ENCODE results near the gene HYAL1. TPM values are rescaled to one million over a fixed set of nuclear protein-coding genes. Genes with fewer than 3 reads are reported as not detected.
A peak's percentile ranks its signal among the peaks of the same experiment; 100 is the strongest.
"Not testable (repeated sequence)": the region's sequence is repeated elsewhere in the genome, so short reads cannot be mapped to it uniquely, and the experiment has no call there.

Gene HYAL1
- total RNA-seq, 1 donor from 2014 or later, result 51.6 TPM

GRCh38 chr3:50321336-50322114 lies 18.2 kb upstream of the HYAL1 start:
- intact Hi-C loops (cut with DNase I), result loop anchor here (5.0 kb wide), 2 partner anchors 84 to 129 kb away; partner anchors contain the start of genes GNAI2 and GNAT1

GRCh38 chr3:50320853-50321335 lies 17.5 kb upstream of the HYAL1 start:
- intact Hi-C loops (cut with DNase I), result loop anchor here (5.0 kb wide), 2 partner anchors 84 to 129 kb away; partner anchors contain the start of genes GNAI2 and GNAT1
- DNase-seq (ENCODE audit: low spot score), result peak; percentile 91

More at GRCh38 chr3:50321336-50322114, 18.2 kb upstream of the HYAL1 start:
- DNase-seq (ENCODE audit: low spot score), result peak; percentile 94

- no peak for DNase-seq (ENCODE audit: low spot score)
- intact Hi-C loops (cut with DNase I), result loop anchor here (5.0 kb wide), 2 partner anchors 83 to 128 kb away; partner anchors contain the start of genes GNAI2 and GNAT1
Measured at GRCh38 chr3:50319894-50320625, 16.7 kb upstream of the HYAL1 start.

DNA sequence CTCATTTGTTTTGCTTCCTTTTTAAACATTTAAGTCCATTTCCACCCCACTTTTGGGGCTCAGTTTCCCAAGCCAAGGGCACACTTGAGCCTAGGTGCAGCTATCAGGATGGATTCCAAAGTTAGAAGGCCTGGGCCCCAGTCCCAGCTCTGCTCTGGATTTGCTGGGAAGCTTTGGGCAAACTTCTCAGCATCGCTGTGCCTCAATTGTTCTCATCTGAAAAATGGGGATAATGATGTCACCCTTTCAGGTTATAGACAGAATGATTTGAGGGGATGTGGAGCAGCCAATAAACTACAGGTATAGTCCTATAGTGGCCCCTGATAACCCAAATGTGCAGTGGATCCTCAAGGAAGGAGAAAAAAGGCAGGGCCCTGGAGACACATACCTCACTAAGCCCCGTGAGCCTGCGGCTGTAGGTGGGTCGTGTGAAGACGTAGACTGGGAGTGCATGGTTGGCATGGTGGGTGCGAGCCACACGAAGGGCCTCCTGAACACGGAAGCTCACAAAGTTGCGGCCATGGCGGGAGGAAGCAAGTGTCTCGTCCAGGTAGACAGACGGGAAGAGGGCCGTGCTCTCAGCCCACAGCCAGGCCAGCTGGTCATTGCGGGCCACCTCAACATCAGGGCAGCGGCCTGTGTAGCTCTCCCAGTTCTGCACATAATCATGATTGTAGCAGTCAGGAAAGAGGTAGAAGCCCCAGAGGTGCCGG lies 16.0 kb upstream of the HYAL1 start:
- intact Hi-C loops (cut with DNase I), result no loop called here

GRCh38 chr3:50318615-50319014 lies 15.2 kb upstream of the HYAL1 start:
- intact Hi-C loops (cut with DNase I), result no loop called here
- DNase-seq (ENCODE audit: low spot score), result no peak

More for the DNA sequence above, 16.0 kb upstream of the HYAL1 start:
- no peak for DNase-seq (ENCODE audit: low spot score)

- DNase-seq (ENCODE audit: low spot score), result no peak
Measured at GRCh38 chr3:50318163-50318562, 14.8 kb upstream of the HYAL1 start.

DNA sequence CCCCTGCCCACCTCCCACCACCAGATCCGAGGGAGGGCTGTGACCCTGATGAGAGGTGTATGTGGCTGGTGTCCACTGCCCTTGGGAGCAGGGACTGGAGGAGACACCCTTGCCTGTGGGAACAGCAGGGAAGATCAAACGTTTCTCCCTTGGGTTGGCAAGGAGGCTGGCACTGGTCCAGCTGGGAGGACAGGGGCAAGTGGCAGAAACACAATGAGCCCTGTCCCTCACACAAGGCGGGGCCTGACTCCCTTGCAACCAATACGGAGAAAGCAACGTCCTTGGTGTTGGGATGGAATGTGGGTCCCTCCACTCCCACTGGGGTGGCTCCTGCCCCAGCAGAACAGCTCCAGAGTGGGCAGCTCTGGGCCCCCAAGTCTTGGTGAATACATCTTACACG lies 13.9 kb upstream of the HYAL1 start:
- intact Hi-C loops (cut with DNase I), result no loop called here
- no peak for DNase-seq (ENCODE audit: low spot score)

More at GRCh38 chr3:50318163-50318562, 14.8 kb upstream of the HYAL1 start:
- intact Hi-C loops (cut with DNase I), result no loop called here

GRCh38 chr3:50316657-50317242 lies 13.4 kb upstream of the HYAL1 start:
- intact Hi-C loops (cut with DNase I), result no loop called here
- no peak for DNase-seq (ENCODE audit: low spot score)

- intact Hi-C loops (cut with DNase I), result no loop called here
- no peak for DNase-seq (ENCODE audit: low spot score)
Measured at GRCh38 chr3:50314816-50315215, 11.4 kb upstream of the HYAL1 start.

- intact Hi-C loops (cut with DNase I), result no loop called here
Measured at GRCh38 chr3:50314342-50314741, 11.0 kb upstream of the HYAL1 start.

GRCh38 chr3:50312041-50312440 lies 8.7 kb upstream of the HYAL1 start:
- DNase-seq (ENCODE audit: low spot score); intact Hi-C loops (cut with DNase I): not testable (repeated sequence)

More at GRCh38 chr3:50314342-50314741, 11.0 kb upstream of the HYAL1 start:
- DNase-seq (ENCODE audit: low spot score), result no peak

- no peak for DNase-seq (ENCODE audit: low spot score)
- intact Hi-C loops (cut with DNase I), result loop anchor here (5.0 kb wide), 1 partner anchor 33 kb away; no protein-coding TSS in a partner anchor
Measured at GRCh38 chr3:50304601-50305000, 1.2 kb upstream of the HYAL1 start.

- no peak for DNase-seq (ENCODE audit: low spot score)
- intact Hi-C loops (cut with DNase I), result loop anchor here (5.0 kb wide), 1 partner anchor 35 kb away; no protein-coding TSS in a partner anchor
Measured at GRCh38 chr3:50302095-50303012, 1.0 kb downstream of the HYAL1 start.

DNA sequence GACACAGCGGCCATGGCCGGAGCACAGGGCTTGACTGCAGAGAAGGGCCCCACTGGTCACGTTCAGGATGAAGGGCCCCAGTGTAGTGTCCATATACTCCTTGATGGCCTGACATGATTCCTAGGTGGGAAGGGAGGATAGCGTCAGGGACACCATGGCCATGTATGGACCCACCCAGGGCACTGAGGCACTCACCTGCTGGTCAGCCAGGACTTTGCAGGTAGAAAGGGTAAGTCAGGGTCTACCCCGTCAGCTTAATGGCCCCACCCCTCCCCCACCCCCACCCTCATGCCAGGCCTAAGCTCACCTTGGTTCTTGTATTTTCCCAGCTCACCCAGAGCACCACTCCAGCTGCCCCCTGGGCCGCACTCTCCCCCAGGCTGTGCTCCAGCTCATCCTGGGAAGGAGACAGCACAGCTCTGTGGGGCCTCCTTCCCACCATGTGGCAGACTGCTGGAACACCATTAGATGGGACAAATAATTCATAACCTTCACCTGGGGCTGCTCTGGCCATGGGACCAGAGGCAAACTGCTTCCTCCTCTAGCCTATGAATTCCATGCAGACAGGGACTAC lies 2.6 kb downstream of the HYAL1 start:
- intact Hi-C loops (cut with DNase I), result loop anchor here (1.0 to 5.0 kb wide), 2 partner anchors 23 to 37 kb away; no protein-coding TSS in a partner anchor
- no peak for DNase-seq (ENCODE audit: low spot score)

DNA sequence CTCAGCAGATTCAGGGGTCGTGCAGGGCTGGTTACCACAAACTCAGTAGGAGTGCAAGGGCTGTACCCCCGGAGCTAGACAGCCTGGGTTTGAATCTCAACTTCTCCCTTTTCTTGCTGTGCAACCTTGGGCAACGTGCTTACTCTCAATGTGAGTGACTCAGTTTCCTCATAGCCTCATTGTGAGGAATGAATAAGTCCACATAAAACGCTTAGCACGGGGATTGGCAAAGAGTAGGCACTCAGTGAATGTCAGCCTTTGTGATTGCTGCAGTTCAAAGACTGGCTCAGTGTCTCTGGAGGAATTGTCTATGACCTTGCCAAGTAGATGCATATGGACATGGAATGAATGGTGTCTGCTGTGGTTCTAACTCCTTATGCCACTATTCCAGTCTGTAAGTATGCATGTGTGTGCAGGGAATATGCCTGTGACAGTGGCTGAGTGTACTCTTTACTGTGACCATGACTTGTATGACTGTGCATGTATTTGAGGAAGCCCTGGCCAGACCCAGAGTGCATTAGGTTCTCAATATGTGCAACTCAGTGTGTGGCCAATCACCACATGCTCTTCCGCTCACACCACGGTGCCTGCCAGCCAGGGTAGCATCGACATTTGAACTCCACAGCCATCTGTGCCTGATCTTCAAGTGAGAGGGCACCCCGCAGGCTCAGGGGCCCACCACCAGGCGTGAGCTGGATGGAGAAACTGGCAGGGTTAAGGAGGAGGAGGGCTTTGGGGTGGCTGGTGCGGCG lies 3.3 kb downstream of the HYAL1 start:
- intact Hi-C loops (cut with DNase I), result loop anchor here (1.0 to 5.0 kb wide), 2 partner anchors 23 to 37 kb away; no protein-coding TSS in a partner anchor
- no peak for DNase-seq (ENCODE audit: low spot score)

GRCh38 chr3:50299638-50299928 lies 3.8 kb downstream of the HYAL1 start:
- intact Hi-C loops (cut with DNase I), result no loop called here

More at GRCh38 chr3:50299638-50299928, 3.8 kb downstream of the HYAL1 start:
- DNase-seq (ENCODE audit: low spot score), result no peak
